ENCODE data around the gene NUB1. TPM values are rescaled to one million over a fixed set of nuclear protein-coding genes. Genes with fewer than 3 reads are reported as not detected.

Gene NUB1
- polyA plus RNA-seq, 1 experiment: 44.5 TPM

DNA sequence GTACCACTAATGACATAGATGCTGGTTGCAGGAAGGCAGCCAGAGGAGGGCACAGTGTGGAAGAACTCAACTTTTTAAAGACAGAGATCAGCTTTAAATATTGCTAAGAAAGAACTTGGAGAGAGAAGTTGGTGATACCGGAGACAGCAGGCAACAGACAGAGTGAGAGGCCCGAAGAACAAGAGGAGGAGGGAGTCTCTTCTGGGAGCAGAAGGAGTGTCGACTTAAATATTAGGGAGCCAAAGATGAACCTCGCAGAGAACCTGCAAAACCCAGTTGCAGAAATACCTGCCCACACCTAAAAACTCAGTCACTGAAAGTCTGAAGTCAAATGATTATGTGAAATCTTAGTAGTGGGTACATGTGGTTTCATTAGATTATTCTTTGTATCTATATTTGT lies 71.6 kb downstream of the NUB1 start:
- ChIA-PET CTCF (interaction anchor here (1.3 kb wide), 1 partner anchor 12 kb away, joined by 5 read pairs; no protein-coding TSS in a partner anchor), POLR2A (no interaction called here)
- Histone ChIP-seq H3K36me3 (ENCODE audit: control insufficient read depth, insufficient read depth, low read length) (no peaks in the 10 kb centered on the region), H3K27me3 (ENCODE audit: control insufficient read depth, insufficient read depth, low read length) (peaks cover 47% of the 10 kb centered on the region), H3K4me3 (ENCODE audit: low read depth, low read length) (no peak overlapping the region)
- no peak for TF ChIP-seq CTCF (IDR thresholded peaks at IDR 0.05; ENCODE audit: insufficient read depth, low read depth, low read length)
- no peak for DNase-seq (ENCODE audit: low read depth)

DNA sequence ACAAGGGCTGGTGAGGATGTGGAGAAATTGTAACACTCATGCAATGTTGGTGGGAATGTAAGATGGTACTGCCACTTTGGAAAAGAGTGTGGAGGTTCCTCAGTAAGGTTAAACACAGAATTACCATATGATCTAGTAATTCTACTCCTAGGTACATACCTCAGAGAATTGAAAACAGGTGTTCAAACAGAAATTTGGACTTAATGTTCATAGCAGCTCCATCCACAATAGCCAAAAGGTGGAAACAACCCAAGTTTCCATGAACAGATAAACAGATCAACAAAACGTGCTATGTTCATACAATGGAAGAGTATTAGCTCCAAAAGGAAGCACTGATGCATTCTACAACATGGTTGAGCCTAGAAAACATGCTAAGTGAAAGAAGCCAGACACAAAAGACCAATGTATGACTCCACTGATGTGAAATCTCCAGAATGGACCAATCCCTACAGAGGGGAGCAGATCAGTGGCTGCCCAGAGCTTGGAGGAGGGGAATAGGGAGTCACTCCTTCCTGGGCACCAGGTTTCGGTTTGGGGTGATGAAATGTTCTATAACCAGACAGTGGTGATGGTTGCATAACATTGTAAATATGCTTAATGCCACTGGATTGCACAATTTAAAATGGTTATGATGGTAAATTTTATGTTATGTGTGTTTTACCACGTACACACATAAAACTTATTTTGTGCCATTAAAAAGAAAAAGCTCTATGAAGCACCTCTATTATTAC lies 73.9 kb downstream of the NUB1 start:
- ChIA-PET POLR2A (no interaction called here), CTCF (interaction anchor here (1.0 to 1.4 kb wide), 2 partner anchors 11 to 49 kb away, joined by 3 to 4 read pairs; no protein-coding TSS in a partner anchor)
- Histone ChIP-seq H3K4me3 (ENCODE audit: low read depth, low read length) (no peak overlapping the region), H3K36me3 (ENCODE audit: control insufficient read depth, insufficient read depth, low read length) (no peaks in the 10 kb centered on the region), H3K27me3 (ENCODE audit: control insufficient read depth, insufficient read depth, low read length) (peaks cover 32% of the 10 kb centered on the region)
- DNase-seq (ENCODE audit: low read depth): no peak
- no peak for TF ChIP-seq CTCF (IDR thresholded peaks at IDR 0.05; ENCODE audit: insufficient read depth, low read depth, low read length)

DNA sequence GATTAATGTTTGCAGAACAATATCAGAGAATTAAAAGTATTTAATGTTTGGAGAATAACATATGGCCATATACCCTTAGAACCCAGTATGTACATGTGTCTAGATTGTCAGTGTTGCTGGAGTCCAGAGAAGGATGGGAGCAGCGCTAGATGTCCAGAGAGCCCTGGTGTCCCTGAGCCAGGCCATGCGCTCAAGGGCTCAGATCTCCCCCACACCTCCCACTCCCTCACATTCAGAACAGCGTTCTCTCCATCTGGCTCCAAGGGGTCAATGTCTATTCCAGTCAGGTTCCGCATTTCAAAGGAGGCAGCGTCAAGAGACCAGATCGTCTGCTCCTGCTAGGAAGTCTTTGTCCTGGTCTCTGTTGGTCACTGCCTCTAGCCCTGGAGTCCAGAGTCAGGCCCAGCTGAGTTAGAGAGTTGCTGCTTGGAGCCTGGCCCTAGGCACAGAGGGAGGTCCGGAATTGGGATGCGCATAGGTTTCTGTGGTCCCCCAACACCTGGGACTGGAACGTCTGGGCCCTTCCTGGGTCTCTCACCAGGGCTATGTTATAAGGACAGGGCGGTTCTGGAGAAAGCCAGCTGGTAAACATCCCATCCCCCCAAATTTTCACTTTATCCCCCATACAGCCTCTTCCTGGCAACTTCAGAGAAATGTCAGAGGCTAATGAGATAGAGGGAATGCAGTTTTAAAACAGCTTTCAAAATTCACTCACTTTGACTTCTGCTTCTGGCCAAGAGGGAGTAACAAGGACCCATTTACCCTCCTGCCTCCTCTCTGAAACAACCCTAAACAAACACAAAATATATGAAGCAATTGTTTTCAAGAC lies 74.7 kb downstream of the NUB1 start:
- ChIA-PET POLR2A (no interaction called here), CTCF (interaction anchor here (0.7 to 1.4 kb wide), 4 partner anchors 12 to 344 kb away, joined by 3 to 5 read pairs (median 4); no protein-coding TSS in a partner anchor)
- Histone ChIP-seq H3K27me3 (ENCODE audit: control insufficient read depth, insufficient read depth, low read length) (peaks cover 25% of the 10 kb centered on the region), H3K4me3 (ENCODE audit: low read depth, low read length) (no peak overlapping the region), H3K36me3 (ENCODE audit: control insufficient read depth, insufficient read depth, low read length) (no peaks in the 10 kb centered on the region)
- DNase-seq (ENCODE audit: low read depth): no peak
- TF ChIP-seq CTCF (IDR thresholded peaks at IDR 0.05; ENCODE audit: insufficient read depth, low read depth, low read length): no peak

GRCh38 chr7:151416941-151417315 lies 75.3 kb downstream of the NUB1 start:
- CTCF ChIA-PET: interaction anchor here (0.7 to 1.2 kb wide), 3 partner anchors 18 to 343 kb away, joined by 3 to 5 read pairs (median 4); no protein-coding TSS in a partner anchor
- Histone ChIP-seq H3K27me3 (ENCODE audit: control insufficient read depth, insufficient read depth, low read length) (peaks cover 22% of the 10 kb centered on the region), H3K36me3 (ENCODE audit: control insufficient read depth, insufficient read depth, low read length) (no peaks in the 10 kb centered on the region), H3K4me3 (ENCODE audit: low read depth, low read length) (no peak overlapping the region)
- POLR2A ChIA-PET: no interaction called here
- TF ChIP-seq CTCF (IDR thresholded peaks at IDR 0.05; ENCODE audit: insufficient read depth, low read depth, low read length): no peak
- DNase-seq (ENCODE audit: low read depth): no peak

- H3K27me3 ChIP-seq (ENCODE audit: control insufficient read depth, insufficient read depth, low read length): peaks cover 15% of the 10 kb centered on the region
- POLR2A ChIA-PET: no interaction called here
- CTCF ChIA-PET: interaction anchor here (1.1 to 2.6 kb wide), 2 partner anchors 28 to 52 kb away, joined by 4 to 10 read pairs; no protein-coding TSS in a partner anchor
- no peak for DNase-seq (ENCODE audit: low read depth)
- TF ChIP-seq CTCF (IDR thresholded peaks at IDR 0.05; ENCODE audit: insufficient read depth, low read depth, low read length): no peak
- no peaks in the 10 kb centered on the region for H3K36me3 ChIP-seq (ENCODE audit: control insufficient read depth, insufficient read depth, low read length)
- H3K4me3 ChIP-seq (ENCODE audit: low read depth, low read length): no peak overlapping the region
Observed at GRCh38 chr7:151420144-151420543, 78.5 kb downstream of the NUB1 start.
